ENCODE results near the gene KCNK7.

Gene KCNK7

GRCh38 chr11:65554057-65554818 is 41.4 kb downstream of the KCNK7 start:
- no peak for DNase-seq

DNA sequence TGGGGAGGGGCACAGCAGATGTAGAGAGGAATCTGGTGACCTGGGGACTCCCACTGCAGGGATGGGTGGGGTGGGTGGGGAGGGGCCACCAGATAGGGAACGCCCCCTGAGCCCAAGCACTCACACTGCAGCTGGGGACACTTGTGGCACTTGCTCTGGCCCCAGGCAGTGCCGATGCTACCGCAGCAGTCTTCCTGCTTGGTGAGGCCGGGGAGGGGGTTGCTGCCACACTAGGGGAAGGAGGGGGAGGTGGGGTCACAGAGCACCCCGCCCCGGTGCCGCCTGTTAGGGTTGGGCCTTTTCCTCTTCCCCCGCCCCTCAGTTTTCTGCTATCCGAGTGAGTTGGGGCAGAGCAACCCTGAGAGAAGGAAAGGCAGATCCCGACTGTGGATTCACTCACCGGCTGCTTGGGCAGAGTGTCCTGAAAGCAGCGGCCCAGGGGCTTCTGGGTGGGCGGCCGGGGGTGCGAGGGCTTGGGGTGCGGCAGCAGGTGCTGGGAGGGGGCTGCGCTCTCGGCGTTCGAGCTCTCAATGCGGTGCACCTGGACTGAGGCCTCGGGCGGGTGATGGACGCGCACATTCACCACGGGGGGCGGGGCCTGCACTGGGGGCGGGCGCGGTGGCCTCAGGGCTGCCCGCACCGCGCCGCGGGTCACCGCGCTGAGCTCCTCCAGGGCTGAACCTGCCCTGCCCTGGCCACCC is 42.1 kb downstream of the KCNK7 start:
- peak; percentile 70 for DNase-seq

- DNase-seq: no peak
Observed at GRCh38 chr11:65552388-65552951, 43.1 kb downstream of the KCNK7 start.

DNA sequence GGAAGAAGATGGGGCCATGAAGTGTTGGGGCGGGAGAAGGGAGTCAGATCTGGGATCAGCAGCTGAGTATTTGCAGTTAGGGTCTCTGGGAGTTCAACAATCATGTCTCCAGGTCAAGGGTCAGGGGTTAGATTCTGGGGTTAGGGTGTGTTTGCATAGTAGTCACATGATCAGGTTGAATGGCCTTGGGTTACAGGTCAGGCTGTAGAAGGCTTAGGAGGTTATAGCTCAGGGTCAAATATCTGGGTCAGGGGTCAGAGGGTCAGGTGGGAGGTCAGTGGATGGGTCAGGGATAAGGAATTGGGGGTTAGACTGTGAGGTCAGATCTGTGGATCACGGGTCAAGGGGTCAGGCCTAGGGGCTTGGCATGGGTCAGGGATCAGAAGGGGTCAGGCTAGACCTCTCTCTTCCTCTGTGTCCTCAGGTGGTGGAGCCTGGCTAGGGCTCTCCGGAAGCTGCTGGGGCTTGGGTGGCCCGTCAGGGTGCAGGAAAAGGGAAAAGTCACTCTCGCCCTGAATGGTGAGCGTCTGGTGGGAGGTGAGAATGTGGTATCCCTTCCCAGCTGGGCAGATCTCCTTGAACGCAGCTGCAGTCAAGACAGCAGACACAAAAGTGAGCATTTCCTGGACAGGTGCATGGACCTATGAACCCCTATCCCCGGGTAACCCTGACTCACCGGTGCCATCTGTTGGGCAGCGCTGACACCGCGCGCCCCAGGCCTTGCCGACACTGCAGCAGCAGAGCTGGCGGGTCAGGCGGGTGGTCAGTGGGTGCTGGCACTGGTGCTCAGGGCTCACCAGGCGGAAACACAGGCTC is 43.8 kb downstream of the KCNK7 start:
- peak; percentile 97 for DNase-seq

- DNase-seq: no peak
Observed at GRCh38 chr11:65549096-65549495, 46.5 kb downstream of the KCNK7 start.

GRCh38 chr11:65548395-65548794 is 47.2 kb downstream of the KCNK7 start:
- no peak for DNase-seq

DNA sequence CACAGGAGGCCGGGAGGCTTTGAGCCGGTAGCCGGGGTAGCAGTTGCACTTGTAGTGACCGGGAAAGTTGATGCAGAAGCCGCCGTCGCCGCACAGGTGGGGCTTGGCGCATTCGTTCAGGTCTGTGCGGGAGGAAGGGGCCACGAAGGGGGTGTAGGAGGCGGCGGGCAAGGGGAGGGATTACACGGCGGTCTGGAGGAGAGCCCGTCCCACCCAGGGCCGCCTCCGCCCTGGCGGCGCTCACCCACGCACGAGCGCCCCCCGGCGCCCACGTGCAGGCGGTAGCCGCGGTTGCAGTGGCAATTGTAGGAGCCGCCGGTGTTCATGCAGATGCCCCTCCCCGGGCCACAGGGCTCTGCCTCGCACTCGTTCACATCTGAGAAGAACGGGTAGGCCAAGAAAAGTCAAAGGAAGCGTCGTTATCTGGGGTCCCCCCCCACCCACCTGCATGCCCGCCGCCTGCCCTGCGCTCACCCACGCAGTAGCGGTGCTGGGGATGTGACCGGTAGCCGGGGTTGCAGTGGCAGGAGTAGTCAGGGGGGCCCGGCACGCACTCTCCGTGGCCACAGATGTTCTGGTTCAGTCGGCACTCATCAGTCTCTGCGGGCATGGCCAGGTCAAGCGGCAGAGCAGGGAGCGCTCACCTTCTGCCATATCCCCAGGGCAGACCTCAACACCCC is 48.0 kb downstream of the KCNK7 start:
- no peak for DNase-seq

DNA sequence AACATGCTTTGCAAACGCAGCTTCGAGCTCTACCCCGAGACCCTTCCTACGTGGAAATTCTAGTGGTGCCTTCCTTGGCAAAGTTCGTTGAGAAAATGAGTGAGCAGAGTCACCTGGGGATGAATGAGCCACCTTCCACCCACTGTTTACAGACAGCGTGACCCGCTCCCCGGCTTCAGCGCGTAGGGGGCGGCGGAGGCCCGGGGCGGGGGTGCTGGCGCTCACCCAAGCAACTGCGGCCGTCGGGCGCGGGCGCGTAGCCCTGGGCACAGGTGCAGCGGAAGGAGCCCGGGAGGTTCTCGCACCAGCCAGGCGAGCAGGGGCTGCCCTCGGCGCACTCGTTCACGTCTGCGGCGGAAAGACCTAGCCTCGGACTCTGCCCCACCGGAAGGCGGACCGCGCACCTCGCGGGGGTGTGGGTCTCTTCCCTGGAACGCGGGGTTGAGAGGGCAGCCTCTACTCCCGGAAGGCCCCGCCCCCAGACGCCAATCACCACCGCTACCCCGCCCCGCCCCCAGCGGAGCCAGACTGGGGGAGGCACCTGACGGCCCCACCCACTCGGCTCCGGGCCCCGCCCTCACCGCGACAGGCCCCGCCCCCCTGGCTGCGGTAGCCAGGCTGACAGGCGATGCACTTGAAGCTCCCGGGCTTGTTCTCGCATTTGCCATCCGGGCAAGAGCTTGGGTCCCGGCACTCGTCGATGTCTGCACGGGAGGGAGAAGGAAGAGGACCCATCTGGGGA is 49.2 kb downstream of the KCNK7 start:
- DNase-seq: peak; percentile 99

DNA sequence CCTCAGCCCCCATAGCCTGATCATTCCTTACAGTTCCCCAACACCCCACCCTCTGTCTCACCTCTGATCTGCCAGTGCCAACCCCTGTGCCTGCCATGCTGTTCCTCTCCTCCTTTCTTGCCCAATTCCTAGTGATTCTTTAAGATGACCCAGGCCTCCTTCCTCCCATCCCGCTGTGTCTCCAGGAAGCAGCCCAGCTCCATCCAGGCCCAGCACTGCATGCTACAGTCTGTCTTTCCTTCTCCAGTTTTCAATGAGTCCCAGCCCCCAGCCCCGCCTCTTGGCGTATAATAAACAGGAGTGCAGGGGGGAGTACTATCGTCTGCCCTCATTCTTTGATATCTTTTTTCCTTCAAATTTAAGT is 49.8 kb downstream of the KCNK7 start:
- no peak for DNase-seq

Data from RPMI8226 (cell line).